DMS79 (cell line): ENCODE measurements around the gene WNT8B.

Source experiments
- DNase-seq: peaks from one replicate; lab custom pipeline; 2025; lab: John Stamatoyannopoulos, UW

Gene WNT8B

GRCh38 chr10:100462709-100463108, at the start of gene WNT8B:
TSS of gene WNT8B (plus strand) at chr10:100463009. CDS start at chr10:100463169, 160 bp downstream.
- no peak for DNase-seq

DNA sequence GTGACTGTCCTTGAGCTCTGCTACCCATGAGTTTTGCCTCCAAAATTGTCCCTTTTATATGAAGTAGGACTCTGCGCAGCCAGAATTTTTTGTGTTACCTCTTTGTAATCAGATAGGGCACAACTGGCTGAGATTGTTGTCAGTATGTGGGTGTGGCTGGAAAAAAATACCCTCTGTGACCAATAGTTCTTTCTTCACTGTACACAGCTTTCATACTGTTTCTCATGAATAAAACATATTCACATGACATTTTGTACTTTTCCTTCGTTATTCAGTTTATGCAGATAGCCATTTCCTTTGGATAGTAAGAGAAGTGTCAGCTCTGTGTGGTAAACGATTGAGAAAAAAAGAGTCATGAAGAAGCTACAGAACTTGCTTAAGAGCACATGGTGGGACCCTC, 49.6 kb upstream of the WNT8B start:
- no peak for DNase-seq

DNA sequence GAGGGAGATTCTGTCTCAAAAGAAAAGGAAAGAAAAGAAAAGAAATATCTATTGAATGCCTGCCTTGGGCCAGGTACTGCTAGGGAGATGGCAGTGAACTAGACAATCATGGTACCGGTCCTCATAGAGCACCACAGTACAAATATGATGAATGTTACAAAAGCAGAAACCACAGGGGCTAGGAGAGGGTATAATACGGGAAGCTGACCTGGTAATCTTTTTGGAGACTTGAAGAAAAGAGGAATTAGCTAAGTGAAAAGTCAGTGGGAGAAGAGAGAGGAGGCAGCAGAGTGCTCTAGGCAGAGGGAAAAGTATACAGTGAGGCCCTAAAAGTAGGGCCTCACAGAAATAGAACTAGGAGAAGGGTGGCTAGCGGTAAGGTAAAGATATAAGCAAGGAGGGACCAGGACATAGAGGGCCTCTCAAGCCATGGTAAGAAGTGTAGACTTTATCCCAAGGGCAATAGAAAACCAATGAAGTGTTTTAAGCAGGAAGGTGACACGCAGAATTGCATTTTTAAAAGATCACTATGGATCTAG, 42.8 kb upstream of the WNT8B start:
- no peak for DNase-seq

DNA sequence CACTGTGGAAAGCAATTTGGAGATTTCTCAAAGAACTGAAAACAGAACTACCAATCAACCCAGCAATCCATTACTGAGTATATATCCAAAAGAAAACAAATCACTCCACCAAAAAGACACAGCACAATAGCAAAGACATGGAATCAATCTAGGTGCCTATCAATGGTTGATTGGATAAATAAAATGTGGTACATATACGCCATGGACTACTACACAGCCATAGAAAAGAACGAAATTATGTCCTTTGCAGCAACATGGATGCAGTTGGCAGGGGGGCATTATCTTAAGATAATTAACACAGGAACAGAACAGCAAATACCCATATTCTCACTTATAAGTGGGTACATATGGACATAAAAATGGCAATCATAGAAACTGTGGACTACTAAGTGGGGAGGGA, 35.4 kb upstream of the WNT8B start:
- no peak for DNase-seq

- peak; percentile 33 for DNase-seq
These were observed 29.3 kb upstream of the WNT8B start for GRCh38 chr10:100433253-100434240.

DNA sequence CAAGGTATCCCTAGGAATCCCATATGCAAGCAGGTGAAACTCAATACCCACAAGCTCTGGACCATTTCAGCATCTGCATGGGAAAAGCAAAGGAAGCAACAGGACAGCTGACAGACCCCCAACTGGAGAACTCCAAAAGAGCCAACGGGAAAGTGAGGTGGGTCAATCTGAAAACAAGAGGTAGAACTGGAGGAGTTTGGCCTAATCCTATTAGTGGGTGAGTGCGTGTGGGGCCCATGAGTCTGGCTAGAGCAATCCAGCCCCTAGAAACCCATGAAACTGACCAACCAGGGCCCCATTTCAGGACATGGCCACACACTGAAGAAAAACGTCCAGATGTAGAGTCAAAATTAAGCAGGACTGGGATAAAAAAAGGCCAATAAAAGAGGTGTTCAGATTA, 26.6 kb upstream of the WNT8B start:
- no peak for DNase-seq

DNA sequence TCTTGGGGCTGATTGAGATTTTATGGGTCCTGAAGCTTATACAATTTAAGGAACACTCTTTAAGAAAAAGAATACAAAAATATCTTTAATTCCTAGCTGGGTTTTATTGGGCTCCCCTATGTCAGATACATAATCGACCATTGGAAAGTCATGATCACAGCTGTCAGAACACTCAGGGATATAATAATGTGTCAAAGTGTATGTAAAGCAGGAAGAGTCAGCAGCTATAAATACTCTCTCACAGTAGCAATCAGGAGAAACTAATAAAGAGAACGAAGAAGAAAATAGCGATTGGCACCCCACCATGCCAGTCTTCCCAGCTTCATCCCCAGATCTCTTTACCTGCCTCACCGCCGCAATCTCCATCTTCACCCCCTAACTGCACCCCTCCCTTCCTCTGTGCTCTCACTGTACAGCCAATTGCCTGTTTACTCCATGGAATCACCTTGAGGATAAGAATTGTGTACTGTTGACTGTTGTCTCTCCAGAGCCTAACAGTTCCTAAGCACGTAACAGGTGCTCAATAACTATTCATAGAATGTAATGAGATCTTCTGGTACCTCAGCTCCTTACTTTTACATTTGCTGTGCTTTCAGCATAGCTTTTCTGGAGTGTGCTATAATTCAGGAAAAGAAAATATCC, 24.0 kb upstream of the WNT8B start:
- no peak for DNase-seq

- no peak for DNase-seq
These were observed 20.3 kb upstream of the WNT8B start for GRCh38 chr10:100442548-100442947.

DNA sequence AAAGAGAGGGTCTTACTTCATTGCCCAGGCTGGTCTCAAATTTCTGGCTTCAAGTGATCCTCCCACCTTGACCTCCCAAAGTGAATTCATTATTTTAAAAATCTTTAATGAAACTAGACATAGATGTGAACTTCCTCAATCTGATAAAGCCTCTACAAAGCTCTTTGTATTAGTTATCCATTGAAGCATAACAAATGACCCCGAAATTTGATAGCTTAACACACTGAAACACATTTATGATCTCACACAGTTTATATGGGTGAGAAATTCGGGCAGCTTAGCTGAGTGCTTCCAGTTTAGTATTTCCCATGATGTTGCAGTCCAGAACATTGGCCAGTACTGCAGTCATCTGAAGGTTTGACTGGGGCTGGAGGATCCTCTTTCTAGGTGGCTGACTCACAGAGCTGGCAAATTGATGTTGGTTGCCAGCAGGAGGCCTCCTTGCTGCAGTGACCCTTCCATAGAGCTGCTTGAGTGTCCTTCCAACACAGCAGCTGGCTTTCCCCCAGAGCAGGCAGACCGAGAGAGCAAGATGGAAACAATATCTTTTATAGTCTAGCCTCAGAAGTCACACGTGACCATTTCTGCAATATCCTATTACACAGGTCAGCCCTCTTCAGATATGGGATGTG, 16.6 kb upstream of the WNT8B start:
- DNase-seq: no peak

DNA sequence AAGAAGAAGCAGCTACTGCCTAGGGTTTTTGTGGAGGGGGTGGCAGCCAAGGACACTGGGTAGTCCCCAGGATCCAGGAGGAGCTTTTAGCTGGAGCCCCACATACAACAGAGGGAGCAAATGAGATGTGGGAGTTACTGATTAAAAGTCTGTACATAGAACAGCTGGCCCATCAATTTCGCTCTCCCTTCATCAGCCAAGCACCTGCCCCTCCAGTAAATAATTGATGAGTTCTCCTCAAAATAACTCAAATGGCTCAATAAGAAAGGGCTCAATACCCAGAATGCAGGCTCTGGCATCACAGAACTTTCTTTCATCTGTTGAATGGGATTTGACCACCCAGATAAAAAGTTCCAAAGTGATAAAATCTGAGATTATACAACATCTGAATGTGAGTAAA, 15.1 kb upstream of the WNT8B start:
- no peak for DNase-seq

GRCh38 chr10:100448951-100449350, 13.9 kb upstream of the WNT8B start:
- DNase-seq: no peak

- no peak for DNase-seq
These were observed 5.5 kb downstream of the WNT8B start for GRCh38 chr10:100468322-100468721.

DNA sequence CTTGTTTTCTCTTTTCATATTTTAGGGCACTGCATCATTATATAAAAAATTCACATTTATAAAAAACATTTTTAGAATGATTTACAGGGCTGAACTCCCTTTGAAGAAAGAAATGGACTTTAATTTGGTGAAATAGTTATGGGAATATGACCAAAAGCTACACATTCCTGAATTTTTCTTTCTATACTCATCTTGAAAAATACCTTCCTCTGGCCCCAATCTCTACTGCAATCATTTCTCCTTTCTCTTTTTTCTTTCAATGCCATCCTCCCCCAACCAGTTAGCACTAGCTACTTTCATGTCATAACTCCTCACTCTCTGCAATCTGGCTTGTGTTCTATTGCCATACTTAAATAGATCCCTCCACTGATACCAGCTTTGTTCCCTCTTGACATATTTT, 6.2 kb downstream of the WNT8B start:
- DNase-seq: no peak

DNA sequence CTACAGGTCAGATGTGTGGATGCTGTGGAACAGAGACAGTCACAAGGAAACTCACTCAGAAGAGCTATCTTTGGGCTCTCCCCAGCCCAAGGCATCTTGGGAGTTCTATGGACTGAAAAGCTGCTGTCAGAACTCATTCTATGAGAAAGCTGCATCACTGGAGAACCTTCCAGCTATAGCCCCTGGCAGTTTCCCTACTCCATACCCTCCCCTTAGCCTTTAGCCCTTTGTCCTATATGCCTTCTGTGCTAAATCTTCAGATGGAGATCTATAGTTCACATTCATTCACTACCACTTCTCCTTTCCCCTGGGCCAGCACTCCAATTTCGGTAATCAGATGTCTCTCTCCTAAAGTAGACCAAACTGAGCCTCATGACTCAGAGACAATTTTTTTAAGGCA, 6.9 kb downstream of the WNT8B start:
- no peak for DNase-seq

- DNase-seq: no peak
These were observed 7.6 kb downstream of the WNT8B start for GRCh38 chr10:100470367-100470766.

DNA sequence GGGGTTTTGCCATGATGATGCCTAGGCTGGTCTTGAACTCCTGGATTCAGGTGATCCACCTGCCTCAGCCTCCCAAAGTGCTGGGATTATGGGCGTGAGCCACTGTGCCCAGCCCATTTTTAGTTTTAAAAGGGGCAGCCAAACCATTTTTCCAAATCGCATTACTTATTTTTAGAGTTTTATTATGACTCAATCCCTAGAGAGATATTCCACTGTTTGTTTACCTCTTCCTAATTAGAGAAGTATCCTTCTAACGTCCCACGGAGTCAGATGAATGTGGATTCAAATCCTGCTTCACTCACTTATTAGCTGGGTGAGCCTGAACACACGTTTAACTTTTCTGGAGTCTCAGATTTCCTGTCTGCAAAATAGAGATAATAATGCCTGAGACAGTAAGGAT, 15.2 kb downstream of the WNT8B start:
- DNase-seq: no peak

DNA sequence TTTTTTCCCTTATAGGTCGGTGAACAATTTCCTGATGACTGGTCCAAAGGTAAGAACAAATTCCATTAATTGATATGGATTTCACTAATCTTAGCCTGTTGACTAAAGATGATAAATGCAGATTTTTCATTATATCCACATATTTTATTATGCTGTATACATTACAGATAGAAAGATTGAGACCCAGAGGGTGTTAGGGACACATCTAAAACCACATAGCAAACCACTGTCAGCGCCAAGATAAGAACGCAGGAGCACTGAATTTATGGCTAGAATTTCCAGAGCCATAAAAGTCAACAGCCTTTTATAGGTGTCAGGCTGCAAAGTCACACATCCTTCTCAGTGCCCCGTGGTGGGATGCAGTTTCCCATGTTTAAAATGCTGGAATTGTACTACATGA, 16.2 kb downstream of the WNT8B start:
- no peak for DNase-seq

DNA sequence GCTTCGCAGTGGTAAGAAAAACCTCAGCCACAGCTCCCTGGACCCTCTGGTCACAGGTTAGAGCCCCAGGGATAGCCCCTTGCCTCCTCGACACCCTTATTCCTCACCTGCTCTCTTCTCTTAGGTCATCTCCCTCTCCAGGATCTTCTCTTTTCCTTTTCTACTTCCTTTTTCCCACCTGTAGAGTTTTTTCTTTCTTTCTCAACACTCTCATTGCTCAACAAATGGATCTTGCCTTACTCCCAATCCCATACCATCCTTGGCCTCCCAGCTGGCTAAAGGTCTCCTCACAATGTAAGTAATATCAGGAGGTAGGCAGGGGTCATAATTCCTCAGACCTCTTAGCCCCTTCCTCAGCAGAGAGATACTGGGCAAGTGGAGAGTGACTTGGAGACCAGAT, 17.2 kb downstream of the WNT8B start:
- no peak for DNase-seq

DNA sequence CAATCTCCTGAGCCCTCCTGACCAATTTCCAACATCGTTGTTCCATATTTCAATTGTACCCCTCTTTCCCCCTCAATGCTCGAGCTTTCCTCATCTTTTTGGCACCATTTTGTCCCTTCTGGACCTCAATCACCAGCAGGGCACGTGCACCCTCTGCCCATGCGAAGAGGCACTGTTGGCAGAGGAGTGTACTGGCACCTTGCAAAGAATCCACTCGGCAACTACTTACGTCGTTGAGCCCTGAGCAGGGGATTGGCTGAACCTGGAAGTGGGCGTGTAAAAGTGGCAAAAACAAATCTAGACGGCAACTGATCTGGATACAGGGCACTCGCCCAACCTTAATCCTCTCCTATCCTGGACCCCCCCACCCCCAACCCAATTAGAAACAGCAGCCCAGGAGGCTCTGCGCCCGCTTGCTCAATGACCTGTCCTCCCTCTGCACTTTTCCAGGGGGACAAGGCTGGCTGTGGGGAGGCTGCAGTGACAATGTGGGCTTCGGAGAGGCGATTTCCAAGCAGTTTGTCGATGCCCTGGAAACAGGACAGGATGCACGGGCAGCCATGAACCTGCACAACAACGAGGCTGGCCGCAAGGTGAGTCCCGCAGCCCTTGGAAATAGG, 18.8 kb downstream of the WNT8B start:
- peak; percentile 17 for DNase-seq

GRCh38 chr10:100482181-100482833, 19.5 kb downstream of the WNT8B start:
- no peak for DNase-seq

GRCh38 chr10:100482834-100483185, 20.0 kb downstream of the WNT8B start:
- no peak for DNase-seq
